DND-41 (cell line): ENCODE results near the gene CHRM5.

Experiments used
- EZH2 ChIP-seq: IDR thresholded peaks from 3 replicates; pipeline ENCODE4 v1.6.1; 2012; ENCODE audit warnings: borderline replicate concordance, low read depth, mild to moderate bottlenecking, moderate library complexity, low read length, inconsistent platforms; ENCODE audit not compliant: severe bottlenecking
- TF ChIP-seq, protein P1 (sequence below): IDR thresholded peaks from 2 replicates; pipeline ENCODE4 v1.5.1; 2012; ENCODE audit warnings: borderline replicate concordance, low read length, moderate library complexity, mild to moderate bottlenecking; ENCODE audit not compliant: poor library complexity, severe bottlenecking; ENCODE audit errors: extremely low read depth

DNA sequence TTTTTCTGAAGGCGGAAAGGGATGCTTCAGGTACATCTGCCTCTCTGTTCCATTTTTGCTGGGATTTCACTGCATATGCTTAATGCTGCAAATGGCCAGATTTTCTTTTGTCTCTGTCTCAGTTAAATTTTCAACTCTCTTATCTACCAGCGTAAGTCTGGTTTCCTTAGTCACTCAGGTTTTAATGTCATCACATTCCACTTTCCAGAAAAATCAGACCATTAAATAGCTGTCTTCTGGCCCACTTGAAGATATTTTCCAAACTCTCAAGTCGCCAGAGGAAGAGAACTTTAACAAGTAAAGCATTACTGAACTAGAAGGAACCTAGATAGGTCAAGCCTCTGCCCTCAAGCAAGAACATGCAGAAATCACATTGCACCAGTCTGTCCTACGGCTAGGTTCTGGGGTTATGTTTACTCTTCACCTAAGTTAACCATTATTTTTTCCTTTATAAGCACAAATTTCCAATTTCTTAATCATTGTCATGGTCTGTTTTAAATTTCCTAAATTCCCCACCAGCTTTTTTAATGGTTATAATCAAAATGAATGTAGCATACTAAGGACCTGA is 44.2 kb downstream of the CHRM5 start:
- TF ChIP-seq, protein P1, sequence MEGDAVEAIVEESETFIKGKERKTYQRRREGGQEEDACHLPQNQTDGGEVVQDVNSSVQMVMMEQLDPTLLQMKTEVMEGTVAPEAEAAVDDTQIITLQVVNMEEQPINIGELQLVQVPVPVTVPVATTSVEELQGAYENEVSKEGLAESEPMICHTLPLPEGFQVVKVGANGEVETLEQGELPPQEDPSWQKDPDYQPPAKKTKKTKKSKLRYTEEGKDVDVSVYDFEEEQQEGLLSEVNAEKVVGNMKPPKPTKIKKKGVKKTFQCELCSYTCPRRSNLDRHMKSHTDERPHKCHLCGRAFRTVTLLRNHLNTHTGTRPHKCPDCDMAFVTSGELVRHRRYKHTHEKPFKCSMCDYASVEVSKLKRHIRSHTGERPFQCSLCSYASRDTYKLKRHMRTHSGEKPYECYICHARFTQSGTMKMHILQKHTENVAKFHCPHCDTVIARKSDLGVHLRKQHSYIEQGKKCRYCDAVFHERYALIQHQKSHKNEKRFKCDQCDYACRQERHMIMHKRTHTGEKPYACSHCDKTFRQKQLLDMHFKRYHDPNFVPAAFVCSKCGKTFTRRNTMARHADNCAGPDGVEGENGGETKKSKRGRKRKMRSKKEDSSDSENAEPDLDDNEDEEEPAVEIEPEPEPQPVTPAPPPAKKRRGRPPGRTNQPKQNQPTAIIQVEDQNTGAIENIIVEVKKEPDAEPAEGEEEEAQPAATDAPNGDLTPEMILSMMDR = no peak
- TF ChIP-seq EZH2 = no peak
